Epithelial cell of prostate (primary cell): ENCODE data around the gene VIPR1.
"Not testable (repeated sequence)": the region's sequence is repeated elsewhere in the genome, so short reads cannot be mapped to it uniquely, and the experiment has no call there.

Experiments
- DNase-seq: peaks from one replicate; pipeline ENCODE4 v3.0.0-alpha.2; 2011; ENCODE audit warnings: low read depth, low spot score
- H3K27ac ChIP-seq: fragments of 450-650 bp; 2 replicates; pipeline ENCODE4 v1.5.1; 2017; ENCODE audit warnings: mild to moderate bottlenecking

VIPR1 gene

DNA sequence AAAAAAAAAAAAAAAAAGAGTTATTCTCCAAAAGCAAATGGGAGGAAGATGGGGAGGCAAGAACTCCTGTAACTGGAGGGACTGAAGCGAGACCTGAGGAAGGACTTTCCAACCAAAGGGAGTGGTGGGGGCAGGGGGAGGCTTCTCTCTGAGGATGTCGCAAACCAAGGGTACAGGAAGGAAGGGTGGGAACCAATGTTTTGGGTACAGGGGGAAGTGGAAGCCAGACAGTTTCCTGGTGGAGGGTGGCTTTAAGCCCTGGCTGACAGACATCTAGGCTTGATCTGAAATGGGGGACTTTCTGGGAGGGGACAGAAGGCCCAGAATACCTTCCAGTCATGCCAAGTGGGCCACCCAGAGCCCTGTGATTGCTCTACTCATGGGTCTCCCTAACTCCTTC is 27.0 kb downstream of the VIPR1 start:
- no peak for DNase-seq
- H3K27ac ChIP-seq: no peak overlapping the region

DNA sequence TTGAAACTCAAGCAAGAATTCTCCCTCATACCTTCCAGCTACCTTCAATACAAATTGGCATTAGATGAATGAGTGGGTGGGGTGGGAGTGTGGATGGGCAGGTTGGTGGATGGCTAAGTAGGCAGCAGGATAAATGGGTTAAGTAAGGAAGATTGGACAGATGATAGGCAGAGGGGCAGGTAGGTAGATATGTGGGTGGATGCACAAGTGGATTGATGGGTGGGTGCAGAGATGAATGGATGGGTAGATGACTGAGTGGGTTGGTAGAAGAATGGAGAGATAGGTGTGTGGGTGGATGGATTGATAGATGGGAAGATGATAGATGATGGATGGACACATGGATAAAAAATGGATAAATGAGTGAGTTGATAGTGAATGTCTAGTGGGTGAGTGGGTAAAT is 27.6 kb downstream of the VIPR1 start:
- H3K27ac ChIP-seq: no peak overlapping the region

DNA sequence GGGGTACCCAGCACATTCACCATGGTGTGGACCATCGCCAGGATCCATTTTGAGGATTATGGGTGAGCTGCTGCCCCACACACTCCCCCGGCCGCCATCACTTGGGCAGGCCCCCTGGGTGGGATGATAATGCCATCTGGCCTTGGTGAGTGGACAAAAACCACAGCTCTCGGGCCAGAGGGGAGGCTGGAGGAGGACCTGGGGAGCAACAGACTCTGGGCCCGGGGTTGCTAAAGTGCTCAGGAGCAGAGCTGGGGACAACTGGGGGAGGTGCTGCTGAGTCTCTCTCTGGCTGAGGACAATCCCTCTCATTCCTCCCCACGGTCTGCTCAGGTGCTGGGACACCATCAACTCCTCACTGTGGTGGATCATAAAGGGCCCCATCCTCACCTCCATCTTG is 29.0 kb downstream of the VIPR1 start:
- DNase-seq: no peak
- H3K27ac ChIP-seq: no peak overlapping the region

More for the DNA sequence above, 27.6 kb downstream of the VIPR1 start:
- DNase-seq: no peak

DNA sequence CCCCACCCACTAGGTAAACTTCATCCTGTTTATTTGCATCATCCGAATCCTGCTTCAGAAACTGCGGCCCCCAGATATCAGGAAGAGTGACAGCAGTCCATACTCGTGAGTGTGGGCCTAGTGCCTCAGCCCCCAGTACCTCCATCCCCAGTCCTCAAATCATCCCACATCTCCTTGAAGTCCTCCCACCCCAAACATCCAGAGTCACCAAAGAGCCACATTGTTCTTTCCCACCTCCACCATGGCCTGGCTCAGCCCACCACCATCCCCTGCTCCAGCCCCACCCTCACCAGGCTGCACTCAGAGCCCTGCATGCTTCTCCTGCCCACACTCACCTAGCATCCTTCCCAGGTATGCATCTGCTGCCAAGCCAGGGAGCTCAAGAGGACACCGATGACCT is 29.8 kb downstream of the VIPR1 start:
- H3K27ac ChIP-seq: no peak overlapping the region
- no peak for DNase-seq

DNA sequence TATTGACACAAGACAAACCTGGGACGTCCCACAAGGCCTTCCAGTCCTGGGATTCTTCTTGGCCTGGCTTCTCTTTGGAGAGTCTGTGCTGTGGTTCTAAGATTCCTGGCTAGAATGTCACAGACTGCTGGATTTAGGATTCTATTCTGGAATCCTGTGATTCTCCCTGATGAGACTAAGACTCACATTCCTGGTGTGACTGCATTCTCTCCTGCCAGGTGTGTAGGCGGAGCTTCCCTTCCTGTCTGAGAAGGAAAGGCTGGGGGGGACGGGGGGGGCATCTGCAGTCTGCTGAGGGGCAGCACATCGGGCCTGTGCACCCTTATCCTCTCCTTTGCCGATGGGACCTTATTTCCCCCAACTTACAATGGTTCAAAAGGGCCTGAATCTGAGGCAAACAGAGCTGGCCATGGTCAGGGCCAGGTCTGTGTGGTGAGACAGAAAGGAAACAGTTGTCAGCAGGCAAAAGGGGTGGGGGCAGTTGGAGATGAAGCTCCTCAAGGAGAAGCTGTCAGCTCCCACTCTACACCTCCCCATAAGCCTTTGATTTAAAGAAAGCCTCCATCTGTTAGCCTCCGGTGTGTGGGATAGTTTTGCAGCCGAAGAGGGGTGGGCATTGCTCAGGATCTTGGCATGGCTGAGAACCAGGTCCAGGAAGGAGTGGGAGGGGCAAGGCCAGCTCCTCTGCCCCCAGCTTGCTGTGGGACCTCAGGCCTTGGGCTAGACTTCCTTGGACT is 30.9 kb downstream of the VIPR1 start:
- H3K27ac ChIP-seq: no peak overlapping the region
- no peak for DNase-seq

DNA sequence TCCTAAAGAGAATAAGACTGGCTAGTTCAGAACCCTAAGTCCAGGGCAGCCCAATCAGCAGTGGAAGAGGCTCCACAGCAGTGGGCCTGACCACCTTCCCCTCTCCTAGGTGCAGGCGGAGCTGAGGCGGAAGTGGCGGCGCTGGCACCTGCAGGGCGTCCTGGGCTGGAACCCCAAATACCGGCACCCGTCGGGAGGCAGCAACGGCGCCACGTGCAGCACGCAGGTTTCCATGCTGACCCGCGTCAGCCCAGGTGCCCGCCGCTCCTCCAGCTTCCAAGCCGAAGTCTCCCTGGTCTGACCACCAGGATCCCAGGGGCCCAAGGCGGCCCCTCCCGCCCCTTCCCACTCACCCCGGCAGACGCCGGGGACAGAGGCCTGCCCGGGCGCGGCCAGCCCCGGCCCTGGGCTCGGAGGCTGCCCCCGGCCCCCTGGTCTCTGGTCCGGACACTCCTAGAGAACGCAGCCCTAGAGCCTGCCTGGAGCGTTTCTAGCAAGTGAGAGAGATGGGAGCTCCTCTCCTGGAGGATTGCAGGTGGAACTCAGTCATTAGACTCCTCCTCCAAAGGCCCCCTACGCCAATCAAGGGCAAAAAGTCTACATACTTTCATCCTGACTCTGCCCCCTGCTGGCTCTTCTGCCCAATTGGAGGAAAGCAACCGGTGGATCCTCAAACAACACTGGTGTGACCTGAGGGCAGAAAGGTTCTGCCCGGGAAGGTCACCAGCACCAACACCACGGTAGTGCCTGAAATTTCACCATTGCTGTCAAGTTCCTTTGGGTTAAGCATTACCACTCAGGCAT is 33.7 kb downstream of the VIPR1 start:
- no peak overlapping the region for H3K27ac ChIP-seq
- DNase-seq: no peak

DNA sequence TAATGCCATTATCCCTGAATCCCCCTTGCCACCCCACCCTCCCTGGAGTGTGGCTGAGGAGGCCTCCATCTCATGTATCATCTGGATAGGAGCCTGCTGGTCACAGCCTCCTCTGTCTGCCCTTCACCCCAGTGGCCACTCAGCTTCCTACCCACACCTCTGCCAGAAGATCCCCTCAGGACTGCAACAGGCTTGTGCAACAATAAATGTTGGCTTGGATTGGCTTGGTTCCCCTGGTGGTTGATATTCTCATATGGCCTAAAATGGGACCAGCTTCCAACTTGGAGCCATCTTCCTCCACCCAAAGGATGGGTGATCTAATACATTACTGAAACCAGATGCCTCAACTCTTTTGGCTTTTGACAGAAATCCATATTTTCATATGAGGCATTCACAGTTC is 34.9 kb downstream of the VIPR1 start:
- no peak overlapping the region for H3K27ac ChIP-seq
- DNase-seq: no peak

DNA sequence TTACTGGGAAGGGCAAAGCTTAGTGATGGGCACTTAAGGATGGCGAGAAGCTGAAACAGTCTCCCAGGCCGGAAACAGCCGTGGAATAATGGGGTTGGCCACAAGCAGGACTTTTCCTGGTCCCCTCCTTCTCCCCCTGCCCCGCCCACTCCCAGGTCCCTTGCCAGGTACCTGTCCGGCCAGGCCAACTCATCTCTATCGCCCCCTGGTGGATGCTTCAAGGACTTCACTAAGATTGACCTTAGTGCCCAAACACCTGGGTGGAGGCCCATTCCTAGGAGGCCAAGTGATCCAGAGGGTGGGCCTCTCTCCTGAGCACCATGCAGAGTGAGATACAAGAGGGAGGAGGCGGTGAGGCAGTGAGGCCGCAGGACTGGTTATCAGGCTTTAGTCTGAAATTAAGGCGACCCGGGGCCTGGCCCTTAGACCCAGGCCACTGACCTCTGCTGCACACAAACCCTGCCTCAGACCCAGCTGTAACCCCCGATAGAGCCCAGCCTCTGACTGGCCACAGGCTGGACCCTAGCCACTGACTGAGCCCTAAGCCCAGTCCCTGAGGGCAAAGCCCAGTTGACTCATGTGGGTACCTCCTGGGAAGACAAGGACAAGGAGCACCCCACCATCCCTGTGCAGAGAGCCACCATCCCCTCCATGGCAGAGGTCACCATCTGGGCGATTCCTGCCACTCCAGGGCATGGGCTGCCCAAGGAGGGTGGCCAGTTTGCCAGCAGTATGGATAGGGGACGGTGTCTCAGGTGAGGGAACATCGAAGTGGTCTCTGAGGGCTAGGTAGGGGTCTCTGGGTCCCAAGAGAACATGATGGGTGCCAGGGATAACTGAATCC is 37.6 kb downstream of the VIPR1 start:
- no peak overlapping the region for H3K27ac ChIP-seq
- no peak for DNase-seq

DNA sequence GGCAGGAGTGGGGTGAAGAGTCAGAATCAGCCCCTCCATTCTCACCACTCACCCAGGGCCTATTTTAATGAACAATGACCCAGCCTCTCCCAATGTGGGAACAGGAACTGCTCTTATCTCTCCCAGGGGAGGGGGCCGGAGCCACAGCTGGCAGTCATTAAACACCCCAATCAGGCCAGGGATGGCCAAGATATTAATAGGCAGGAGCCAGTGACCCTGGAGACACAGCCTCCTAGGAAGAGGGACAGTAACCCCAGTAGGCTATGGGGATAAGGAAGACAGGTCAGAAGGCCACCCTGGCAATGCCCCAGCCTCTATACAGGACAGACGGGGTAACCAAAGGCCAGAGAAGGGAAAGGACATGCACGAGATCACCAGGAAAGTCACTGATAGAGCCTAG is 38.6 kb downstream of the VIPR1 start:
- no peak overlapping the region for H3K27ac ChIP-seq
- DNase-seq: no peak

DNA sequence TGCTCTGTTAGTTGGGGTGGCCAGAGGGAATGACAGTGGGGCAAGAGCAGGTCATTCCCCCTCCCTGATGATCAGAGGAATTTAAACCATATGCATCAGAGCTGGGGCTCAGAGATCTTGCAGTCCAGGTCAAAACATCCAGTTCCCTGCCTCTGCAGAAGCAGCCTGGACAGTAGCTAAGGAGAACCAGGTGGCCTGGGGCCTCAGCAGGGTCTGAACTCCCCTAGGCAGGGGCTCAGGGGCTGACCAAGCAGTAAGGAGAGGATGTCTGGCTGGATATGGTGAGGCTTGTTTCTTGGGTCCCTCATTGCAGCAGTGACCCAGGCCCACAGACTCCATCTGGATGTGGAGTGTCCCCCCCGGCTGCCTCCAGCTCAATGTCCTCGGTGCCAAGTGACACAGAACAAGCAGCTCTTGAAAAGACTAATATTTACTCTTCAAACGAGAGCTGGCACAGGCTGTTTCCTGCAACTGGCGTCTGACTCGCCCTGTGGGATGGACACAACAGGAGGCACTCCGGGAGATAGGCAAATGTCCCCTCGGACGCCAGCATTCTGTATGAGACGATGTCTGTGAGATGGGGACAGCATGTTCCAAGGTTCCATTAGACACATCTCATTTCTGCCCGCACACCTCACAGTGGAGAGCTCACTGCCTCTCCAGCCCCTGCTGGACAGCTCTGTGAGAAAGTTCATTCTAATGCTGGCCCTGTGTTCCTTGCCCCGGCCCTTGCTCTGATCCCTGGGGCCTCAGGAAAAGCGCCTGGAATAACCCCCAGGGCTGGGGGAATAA is 42.2 kb downstream of the VIPR1 start:
- DNase-seq: no peak

DNA sequence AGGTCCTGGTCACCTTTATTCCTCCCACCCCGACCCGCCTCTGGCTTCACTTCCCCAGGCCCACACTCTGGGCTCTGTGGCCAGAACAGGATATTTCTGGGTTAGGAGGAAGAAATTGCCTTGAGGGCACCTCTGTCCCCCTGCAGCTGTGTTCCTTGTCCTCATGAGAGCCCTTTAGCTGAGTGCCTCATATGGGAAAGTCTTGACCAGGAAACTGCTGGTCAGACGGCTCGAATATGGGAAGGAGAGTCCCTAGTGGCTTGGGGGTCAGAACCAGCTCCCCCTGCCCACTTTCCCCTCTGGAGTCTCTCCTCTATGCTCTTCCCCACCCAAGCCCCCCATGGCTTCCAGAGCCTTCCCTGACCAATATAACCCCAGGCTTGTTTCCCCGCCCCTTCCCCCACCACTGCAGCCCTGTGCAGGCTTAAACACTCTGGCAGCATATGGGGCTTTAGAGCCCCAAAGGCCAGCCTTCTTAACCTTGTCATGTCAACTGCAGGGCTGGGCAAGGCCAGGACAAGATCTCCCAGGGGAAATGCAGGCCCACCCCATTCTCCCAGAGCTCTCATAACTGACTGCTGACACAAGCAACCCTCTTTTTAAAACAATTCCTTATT is 42.9 kb downstream of the VIPR1 start:
- DNase-seq: no peak
- H3K27ac ChIP-seq: no peak overlapping the region

More for the DNA sequence above, 42.2 kb downstream of the VIPR1 start:
- H3K27ac ChIP-seq: no peak overlapping the region

DNA sequence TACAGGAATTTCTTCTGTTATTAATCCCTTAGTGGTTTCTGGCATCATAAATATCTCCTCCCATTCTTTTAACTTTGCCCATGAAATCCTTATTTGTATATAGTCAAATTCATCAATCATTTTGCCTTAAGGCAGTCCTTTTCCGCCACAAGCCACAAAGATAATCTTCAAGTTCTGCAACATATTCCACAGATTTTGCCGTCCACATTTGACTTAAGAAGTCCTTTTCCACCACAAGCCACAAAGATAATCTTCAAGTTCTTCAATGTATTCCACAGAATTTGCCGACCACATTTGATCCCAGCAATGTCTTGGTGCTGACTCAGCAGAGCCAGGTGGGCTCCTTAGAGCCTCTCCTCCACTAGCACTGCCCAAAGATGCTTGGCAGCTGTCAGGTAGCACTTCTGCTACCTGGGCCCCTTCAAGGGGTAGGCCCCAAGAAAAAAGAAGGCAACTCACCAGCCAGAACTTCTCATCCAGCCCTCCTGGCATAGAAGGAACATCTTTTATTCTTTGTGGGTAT is 44.3 kb downstream of the VIPR1 start:
- H3K27ac ChIP-seq: no peak overlapping the region
- no peak for DNase-seq

DNA sequence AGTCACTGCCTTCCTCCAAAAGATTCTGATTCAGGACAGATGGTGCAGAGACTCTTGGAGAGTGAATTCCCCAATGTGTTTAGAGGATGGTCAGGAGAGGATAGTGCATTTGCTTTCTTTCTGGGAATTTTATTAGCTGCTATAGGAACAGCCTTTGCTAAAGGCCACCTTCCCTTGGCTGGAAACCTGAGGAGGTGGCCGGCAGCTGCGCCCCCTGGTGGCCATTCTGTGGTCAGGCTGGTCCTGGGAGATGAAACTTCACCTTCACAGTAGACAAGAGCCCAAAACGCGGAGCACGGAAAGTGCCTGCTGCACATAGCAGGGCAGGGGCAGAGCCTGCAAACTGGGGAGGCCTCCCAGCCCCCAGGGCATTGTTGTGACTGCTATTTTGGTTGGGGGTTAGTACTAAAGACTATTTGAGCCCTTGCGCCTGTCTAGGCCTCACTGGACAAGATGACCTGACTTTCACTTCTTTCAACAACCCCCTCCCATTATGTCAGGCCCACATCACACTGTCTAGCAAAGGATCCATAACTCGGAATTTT is 45.0 kb downstream of the VIPR1 start:
- no peak overlapping the region for H3K27ac ChIP-seq
- DNase-seq: no peak

DNA sequence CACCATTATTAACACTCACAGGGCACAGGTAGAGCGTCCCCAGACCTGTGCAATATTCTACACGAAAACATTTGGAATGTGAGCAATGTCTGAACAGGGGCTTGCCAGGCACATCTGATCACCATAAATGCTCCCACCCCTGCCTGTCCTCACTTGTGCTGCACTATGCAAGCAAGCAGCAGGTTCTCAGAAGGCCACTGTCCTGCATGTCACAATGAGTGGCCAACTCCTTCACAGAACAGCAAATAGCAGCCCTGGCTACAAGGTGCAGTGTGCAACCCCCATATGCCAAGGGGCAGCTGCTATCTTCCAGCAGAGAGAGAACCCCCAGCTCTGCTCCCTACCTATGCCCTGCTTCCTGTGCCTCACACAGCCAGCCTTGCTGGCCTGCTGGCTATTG is 46.7 kb downstream of the VIPR1 start:
- H3K27ac ChIP-seq: no peak overlapping the region
- no peak for DNase-seq

DNA sequence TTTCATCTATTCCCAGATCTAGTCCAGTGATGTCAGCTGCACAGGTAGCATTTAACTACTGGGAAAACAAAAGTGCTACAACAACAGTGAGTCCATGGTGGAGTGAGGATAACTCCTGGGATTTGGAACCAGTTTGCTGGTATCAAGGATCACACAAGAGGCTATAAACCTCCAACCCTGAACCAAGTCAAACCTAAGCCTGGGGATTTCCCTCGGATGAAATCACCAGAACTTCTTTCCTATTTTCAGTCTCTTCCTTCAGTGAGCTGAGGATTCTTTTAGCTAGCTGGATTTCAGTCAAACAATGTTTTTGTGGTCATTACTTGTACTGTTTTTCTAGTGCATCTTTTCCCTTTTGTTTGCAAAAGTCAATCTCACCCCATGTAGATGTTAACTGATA is 47.8 kb downstream of the VIPR1 start:
- no peak for DNase-seq

DNA sequence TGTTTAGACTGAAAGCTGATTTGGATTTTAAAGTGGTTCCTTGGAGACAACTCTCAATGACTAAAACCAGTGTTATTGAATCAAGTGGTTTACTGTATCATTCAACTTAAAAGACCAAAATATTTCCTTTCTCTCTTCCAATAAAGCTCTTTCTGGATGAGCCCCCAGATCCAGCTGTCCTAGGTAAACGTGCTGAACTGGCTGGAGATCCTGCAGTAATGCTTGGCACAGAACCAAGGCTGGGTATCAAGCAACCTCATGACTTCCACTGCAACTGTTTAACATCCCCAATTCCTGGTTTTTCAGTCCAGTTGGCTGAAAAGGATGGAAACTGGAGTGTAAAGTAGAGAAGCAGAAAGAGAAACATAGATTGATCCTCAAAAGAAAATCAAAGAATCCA is 50.4 kb downstream of the VIPR1 start:
- DNase-seq: no peak
- no peak overlapping the region for H3K27ac ChIP-seq

More for the DNA sequence above, 47.8 kb downstream of the VIPR1 start:
- H3K27ac ChIP-seq: no peak overlapping the region

DNA sequence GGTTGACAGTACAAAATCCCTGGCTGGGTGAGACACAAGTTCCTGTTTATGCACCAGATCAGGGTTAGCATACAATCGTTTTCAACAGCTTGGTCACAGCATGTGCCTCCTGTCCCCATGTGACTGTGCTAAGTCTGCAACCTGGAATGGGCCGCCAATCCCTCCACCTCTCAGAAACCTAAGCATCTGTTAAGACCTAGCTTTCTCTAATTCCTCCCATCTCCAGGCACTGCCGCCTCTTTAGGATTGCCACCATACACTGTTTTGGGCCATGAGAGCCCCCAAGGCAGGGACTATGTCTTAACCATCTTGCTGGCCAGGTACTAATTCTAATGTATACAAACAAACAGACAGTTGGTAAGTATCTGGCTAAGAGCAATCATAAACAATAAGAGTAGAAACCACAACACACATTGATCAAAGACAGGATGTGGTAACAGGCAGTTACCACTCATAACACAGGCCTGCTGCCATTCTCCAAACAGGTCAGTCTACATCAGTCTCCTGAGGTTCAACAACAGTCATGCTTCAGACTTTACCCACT is 53.7 kb downstream of the VIPR1 start:
- DNase-seq: no peak
- H3K27ac ChIP-seq: no peak overlapping the region

DNA sequence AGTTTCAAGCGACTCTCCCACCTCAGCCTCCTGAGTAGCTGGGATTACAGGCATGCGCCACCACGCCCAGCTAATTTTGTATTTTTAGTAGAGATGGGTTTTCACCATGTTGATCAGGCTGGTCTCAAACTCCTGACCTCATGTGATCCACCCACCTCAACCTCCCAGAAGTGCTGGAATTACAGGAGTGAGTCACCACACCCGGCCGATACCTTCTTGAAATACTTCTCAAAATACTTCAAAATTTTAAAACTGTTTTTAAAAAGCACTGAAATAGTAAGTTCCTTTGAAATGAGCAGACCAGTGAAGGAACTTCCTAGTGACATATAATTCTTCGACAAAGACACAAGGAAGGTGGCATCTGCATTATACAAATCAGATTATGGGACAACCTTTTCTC is 54.4 kb downstream of the VIPR1 start:
- H3K27ac ChIP-seq, DNase-seq: not testable (repeated sequence)

DNA sequence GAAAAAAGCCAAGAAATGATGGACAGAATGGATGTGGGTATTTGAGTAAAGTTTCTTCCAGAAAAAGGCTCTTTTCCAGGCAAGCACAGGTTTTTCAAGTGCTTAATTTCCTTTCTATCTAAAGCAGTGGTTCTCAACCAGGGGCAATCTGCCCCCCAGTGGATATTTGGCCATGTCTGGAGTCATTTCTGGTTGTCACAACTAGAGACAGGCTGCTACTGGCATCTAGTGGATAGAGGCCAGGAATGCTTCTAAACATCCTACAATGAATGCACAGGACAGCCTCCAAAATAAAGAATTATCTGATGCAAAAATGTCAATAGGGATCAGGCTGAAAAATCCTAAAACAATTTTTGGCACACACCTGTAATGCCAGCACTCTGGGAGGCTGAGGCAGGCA is 55.4 kb downstream of the VIPR1 start:
- no peak overlapping the region for H3K27ac ChIP-seq
- no peak for DNase-seq
